HEK293T (cell line): ENCODE data around the gene SLC17A9.

Experiments used
- ARNT ChIP-seq: fragments of 450-650 bp; IDR thresholded peaks from 2 replicates; pipeline ENCODE4 v1.6.1; 2017; ENCODE audit warnings: mild to moderate bottlenecking
- CTBP1 ChIP-seq: fragments of 450-650 bp; IDR thresholded peaks from 2 replicates; pipeline ENCODE4 v1.6.1; 2016; ENCODE audit warnings: borderline replicate concordance
- ELF4 ChIP-seq: fragments of 450-650 bp; IDR thresholded peaks from 2 replicates; pipeline ENCODE4 v1.6.1; 2017; ENCODE audit warnings: antibody characterized with exemption
- FOXA1 ChIP-seq: fragments of 450-650 bp; IDR thresholded peaks from 2 replicates; pipeline ENCODE4 v1.6.1; 2016; ENCODE audit warnings: mild to moderate bottlenecking
- FOXK2 ChIP-seq: fragments of 450-650 bp; IDR thresholded peaks from 2 replicates; pipeline ENCODE4 v1.6.1; 2016; ENCODE audit warnings: mild to moderate bottlenecking
- FOXM1 ChIP-seq: fragments of 450-650 bp; IDR thresholded peaks from 2 replicates; pipeline ENCODE4 v1.6.1; 2017; ENCODE audit warnings: mild to moderate bottlenecking, borderline replicate concordance
- LEF1 ChIP-seq: fragments of 450-650 bp; IDR thresholded peaks from 2 replicates; pipeline ENCODE4 v1.6.1; 2017; ENCODE audit warnings: mild to moderate bottlenecking, borderline replicate concordance
- SP1 ChIP-seq: fragments of 450-650 bp; IDR thresholded peaks from 2 replicates; pipeline ENCODE4 v1.6.1; 2017
- SUZ12 ChIP-seq: fragments of 450-650 bp; IDR thresholded peaks from 2 replicates; pipeline ENCODE4 v1.6.1; 2016; ENCODE audit warnings: mild to moderate bottlenecking
- TARDBP ChIP-seq: fragments of 450-650 bp; IDR thresholded peaks from 2 replicates; pipeline ENCODE4 v1.6.1; 2016

DNA sequence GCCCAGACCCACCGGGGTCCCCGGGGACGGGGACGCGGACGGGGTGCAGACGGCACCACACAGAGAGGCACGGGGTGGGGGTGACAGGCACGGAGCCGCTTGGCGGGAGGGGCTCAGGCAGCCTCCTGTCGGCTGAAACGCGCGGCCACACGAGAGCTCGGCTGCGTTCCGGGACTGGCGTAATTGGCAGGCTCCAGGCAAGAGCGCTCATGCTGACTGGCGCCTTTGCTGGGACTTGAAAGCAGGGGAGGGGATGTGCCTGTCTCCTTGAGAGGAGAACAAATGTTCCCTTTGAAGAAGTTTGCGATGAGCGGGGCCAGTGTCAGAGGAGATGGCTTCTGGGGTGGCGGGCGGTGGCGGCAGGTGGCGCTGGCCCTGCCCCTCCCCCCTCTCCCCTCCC lies 28.5 kb downstream of the SLC17A9 start:
- TF ChIP-seq TARDBP (no peak), LEF1 (no peak), SUZ12 (no peak), FOXK2 (no peak), CTBP1 (no peak), ARNT (no peak), ELF4 (no peak), FOXA1 (no peak), FOXM1 (no peak), SP1 (no peak)
